Osteoblast (primary cell): Measurements from ENCODE around the gene STX8. TPM values are rescaled to one million over a fixed set of nuclear protein-coding genes. Genes with fewer than 3 reads are reported as not detected.

Experiments used
- DNase-seq: peaks from one replicate; pipeline ENCODE4 v3.0.0; 2011; ENCODE audit warnings: low spot score, mixed read lengths; ENCODE audit not compliant: insufficient read length; ENCODE audit errors: missing footprints
- H2AFZ ChIP-seq: 2 replicates; pipeline ENCODE4 v1.6.0; 2011; ENCODE audit warnings: mild to moderate bottlenecking, low read length
- H3K27ac ChIP-seq: 2 replicates; pipeline ENCODE4 v1.5.1; 2011; ENCODE audit warnings: mild to moderate bottlenecking, low read depth, low read length, moderate library complexity
- H3K27me3 ChIP-seq: 2 replicates; pipeline ENCODE4 v1.6.0; 2012; ENCODE audit warnings: mild to moderate bottlenecking, control low read depth, inconsistent platforms, low read length, moderate library complexity; ENCODE audit not compliant: insufficient read depth
- H3K36me3 ChIP-seq: 2 replicates; pipeline ENCODE4 v1.5.1; 2011; ENCODE audit warnings: mild to moderate bottlenecking, low read length, control low read depth, moderate library complexity; ENCODE audit not compliant: insufficient read depth
- H3K4me1 ChIP-seq: 2 replicates; pipeline ENCODE4 v1.5.1; 2011; ENCODE audit warnings: mild to moderate bottlenecking, low read length, control low read depth, moderate library complexity; ENCODE audit not compliant: insufficient read depth
- H3K4me2 ChIP-seq: 2 replicates; pipeline ENCODE4 v1.6.0; 2011; ENCODE audit warnings: mild to moderate bottlenecking, low read length; ENCODE audit not compliant: insufficient read depth
- H3K4me3 ChIP-seq: fragments of 200-600 bp; sonication (generic); 3 replicates; pipeline ENCODE4 v1.5.1; 2012; ENCODE audit warnings: mild to moderate bottlenecking, low read length, inconsistent platforms; ENCODE audit not compliant: insufficient read depth
- H3K79me2 ChIP-seq: 2 replicates; pipeline ENCODE4 v1.6.0; 2012; ENCODE audit warnings: mild to moderate bottlenecking, low read length, control low read depth, inconsistent platforms; ENCODE audit not compliant: insufficient read depth
- H3K9me3 ChIP-seq: 2 replicates; pipeline ENCODE4 v1.5.1; 2011; ENCODE audit warnings: low read depth, low read length, control low read depth
- H4K20me1 ChIP-seq: 2 replicates; pipeline ENCODE4 v1.6.0; 2012; ENCODE audit warnings: mild to moderate bottlenecking, low read length, control low read depth; ENCODE audit not compliant: insufficient read depth
- CTCF ChIP-seq: IDR thresholded peaks from 2 replicates; pipeline ENCODE4 v1.5.1; 2011; ENCODE audit warnings: mild to moderate bottlenecking, low read depth, low read length, moderate library complexity; ENCODE audit errors: extremely low read depth
- total RNA-seq: library from RNA; depleted of rRNA; stranded (reverse); fragments of >200 nt; gene quantifications from 2 replicates; pipeline ENCODE4 v1.2.3, GENCODE V29; 2012

Gene STX8
- total RNA-seq, 1 donor, result 72.7 TPM

- Histone ChIP-seq H3K27me3 (no peaks in the 10 kb centered on the region), H3K9me3 (no peaks in the 10 kb centered on the region), H3K79me2 (no peaks in the 10 kb centered on the region), H3K4me3 (no peak overlapping the region), H3K27ac (no peak overlapping the region), H4K20me1 (no peaks in the 10 kb centered on the region), H3K4me2 (no peak overlapping the region), H3K4me1 (peaks cover 6% of the 10 kb centered on the region), H3K36me3 (no peaks in the 10 kb centered on the region), H2AFZ (no peak overlapping the region)
- TF ChIP-seq CTCF, result no peak
- DNase-seq, result no peak
These were observed 289.2 kb downstream of the STX8 start for GRCh38 chr17:9286434-9286833.

GRCh38 chr17:9285602-9286427, 289.8 kb downstream of the STX8 start:
- Histone ChIP-seq H3K27me3 (no peaks in the 10 kb centered on the region), H3K4me2 (no peak overlapping the region), H3K79me2 (no peaks in the 10 kb centered on the region), H3K9me3 (no peaks in the 10 kb centered on the region), H3K27ac (no peak overlapping the region), H3K4me1 (peaks cover 6% of the 10 kb centered on the region), H2AFZ (no peak overlapping the region), H3K36me3 (no peaks in the 10 kb centered on the region), H4K20me1 (no peaks in the 10 kb centered on the region), H3K4me3 (no peak overlapping the region)
- DNase-seq, result no peak
- TF ChIP-seq CTCF, result no peak

- no peaks in the 10 kb centered on the region for H4K20me1 ChIP-seq
- H3K4me1 ChIP-seq, result peaks cover 1% of the 10 kb centered on the region
- H3K9me3 ChIP-seq, result no peaks in the 10 kb centered on the region
- no peak overlapping the region for H2AFZ ChIP-seq
- no peak overlapping the region for H3K4me2 ChIP-seq
- H3K4me3 ChIP-seq, result no peak overlapping the region
- no peak for DNase-seq
- no peak overlapping the region for H3K27ac ChIP-seq
- H3K79me2 ChIP-seq, result no peaks in the 10 kb centered on the region
- no peaks in the 10 kb centered on the region for H3K36me3 ChIP-seq
- H3K27me3 ChIP-seq, result no peaks in the 10 kb centered on the region
- no peak for TF ChIP-seq CTCF
These were observed 290.7 kb downstream of the STX8 start for GRCh38 chr17:9284884-9285283.

GRCh38 chr17:9283909-9284308, 291.7 kb downstream of the STX8 start:
- no peaks in the 10 kb centered on the region for H3K4me1 ChIP-seq
- no peak for DNase-seq
- H3K79me2 ChIP-seq, result no peaks in the 10 kb centered on the region
- H3K4me3 ChIP-seq, result no peak overlapping the region
- no peak overlapping the region for H2AFZ ChIP-seq
- H4K20me1 ChIP-seq, result no peaks in the 10 kb centered on the region
- no peak for TF ChIP-seq CTCF
- no peak overlapping the region for H3K27ac ChIP-seq
- H3K36me3 ChIP-seq, result no peaks in the 10 kb centered on the region
- no peak overlapping the region for H3K4me2 ChIP-seq
- no peaks in the 10 kb centered on the region for H3K27me3 ChIP-seq
- no peaks in the 10 kb centered on the region for H3K9me3 ChIP-seq
